ENCODE results near the gene TMEM117.

DNA sequence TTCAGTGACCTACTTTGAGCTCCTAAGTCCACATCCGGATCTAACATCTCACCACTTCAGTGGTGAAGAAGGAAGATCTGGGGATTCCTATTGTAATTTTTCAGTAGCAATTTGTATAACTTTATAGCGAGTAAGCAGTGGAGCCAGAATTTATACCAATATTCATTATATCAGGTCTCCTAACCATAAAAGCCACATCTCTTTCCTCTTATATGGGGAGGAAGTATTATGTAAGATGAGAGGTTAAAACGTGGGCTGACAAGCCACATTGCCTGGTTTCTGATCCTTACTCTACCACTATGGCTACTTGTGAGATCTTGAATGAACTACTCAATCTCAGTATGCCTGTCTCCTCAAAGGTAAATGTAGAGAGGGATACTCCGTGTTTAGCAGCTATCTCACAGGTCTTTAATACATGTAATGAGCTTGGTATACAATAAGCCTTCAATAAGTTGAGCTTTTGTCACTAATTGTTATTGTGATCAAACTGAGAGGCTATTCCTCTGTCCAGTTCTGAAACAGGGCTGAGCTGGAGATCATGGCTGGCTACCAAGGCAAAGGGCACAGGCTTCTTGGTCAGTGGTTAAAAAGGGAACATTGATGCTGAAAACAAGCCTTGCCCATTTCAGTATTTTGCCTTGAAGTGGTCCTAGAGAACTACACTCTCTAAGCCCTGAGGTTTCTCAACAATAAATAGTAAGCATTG, 3.3 kb upstream of the TMEM117 start:
- TF ChIP-seq, protein P1, sequence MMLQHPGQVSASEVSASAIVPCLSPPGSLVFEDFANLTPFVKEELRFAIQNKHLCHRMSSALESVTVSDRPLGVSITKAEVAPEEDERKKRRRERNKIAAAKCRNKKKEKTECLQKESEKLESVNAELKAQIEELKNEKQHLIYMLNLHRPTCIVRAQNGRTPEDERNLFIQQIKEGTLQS (IDR thresholded peaks at IDR 0.05; ENCODE audit: borderline replicate concordance, extremely low read depth, low read depth, low read length) = no peak
- TF ChIP-seq, protein P2, sequence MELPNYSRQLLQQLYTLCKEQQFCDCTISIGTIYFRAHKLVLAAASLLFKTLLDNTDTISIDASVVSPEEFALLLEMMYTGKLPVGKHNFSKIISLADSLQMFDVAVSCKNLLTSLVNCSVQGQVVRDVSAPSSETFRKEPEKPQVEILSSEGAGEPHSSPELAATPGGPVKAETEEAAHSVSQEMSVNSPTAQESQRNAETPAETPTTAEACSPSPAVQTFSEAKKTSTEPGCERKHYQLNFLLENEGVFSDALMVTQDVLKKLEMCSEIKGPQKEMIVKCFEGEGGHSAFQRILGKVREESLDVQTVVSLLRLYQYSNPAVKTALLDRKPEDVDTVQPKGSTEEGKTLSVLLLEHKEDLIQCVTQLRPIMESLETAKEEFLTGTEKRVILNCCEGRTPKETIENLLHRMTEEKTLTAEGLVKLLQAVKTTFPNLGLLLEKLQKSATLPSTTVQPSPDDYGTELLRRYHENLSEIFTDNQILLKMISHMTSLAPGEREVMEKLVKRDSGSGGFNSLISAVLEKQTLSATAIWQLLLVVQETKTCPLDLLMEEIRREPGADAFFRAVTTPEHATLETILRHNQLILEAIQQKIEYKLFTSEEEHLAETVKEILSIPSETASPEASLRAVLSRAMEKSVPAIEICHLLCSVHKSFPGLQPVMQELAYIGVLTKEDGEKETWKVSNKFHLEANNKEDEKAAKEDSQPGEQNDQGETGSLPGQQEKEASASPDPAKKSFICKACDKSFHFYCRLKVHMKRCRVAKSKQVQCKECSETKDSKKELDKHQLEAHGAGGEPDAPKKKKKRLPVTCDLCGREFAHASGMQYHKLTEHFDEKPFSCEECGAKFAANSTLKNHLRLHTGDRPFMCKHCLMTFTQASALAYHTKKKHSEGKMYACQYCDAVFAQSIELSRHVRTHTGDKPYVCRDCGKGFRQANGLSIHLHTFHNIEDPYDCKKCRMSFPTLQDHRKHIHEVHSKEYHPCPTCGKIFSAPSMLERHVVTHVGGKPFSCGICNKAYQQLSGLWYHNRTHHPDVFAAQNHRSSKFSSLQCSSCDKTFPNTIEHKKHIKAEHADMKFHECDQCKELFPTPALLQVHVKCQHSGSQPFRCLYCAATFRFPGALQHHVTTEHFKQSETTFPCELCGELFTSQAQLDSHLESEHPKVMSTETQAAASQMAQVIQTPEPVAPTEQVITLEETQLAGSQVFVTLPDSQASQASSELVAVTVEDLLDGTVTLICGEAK (IDR thresholded peaks at IDR 0.05; ENCODE audit: borderline replicate concordance) = no peak
- TF ChIP-seq, protein P3, sequence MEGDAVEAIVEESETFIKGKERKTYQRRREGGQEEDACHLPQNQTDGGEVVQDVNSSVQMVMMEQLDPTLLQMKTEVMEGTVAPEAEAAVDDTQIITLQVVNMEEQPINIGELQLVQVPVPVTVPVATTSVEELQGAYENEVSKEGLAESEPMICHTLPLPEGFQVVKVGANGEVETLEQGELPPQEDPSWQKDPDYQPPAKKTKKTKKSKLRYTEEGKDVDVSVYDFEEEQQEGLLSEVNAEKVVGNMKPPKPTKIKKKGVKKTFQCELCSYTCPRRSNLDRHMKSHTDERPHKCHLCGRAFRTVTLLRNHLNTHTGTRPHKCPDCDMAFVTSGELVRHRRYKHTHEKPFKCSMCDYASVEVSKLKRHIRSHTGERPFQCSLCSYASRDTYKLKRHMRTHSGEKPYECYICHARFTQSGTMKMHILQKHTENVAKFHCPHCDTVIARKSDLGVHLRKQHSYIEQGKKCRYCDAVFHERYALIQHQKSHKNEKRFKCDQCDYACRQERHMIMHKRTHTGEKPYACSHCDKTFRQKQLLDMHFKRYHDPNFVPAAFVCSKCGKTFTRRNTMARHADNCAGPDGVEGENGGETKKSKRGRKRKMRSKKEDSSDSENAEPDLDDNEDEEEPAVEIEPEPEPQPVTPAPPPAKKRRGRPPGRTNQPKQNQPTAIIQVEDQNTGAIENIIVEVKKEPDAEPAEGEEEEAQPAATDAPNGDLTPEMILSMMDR (IDR thresholded peaks at IDR 0.05 in 2 of 3, conservative IDR thresholded peaks at IDR 0.05 in 1 of 3; ENCODE audit: control insufficient read depth in 2 of 3, extremely low read depth in 1 of 3, insufficient read depth in 1 of 3, low read depth in 3 of 3, low read length in 3 of 3) = no peak
- TF ChIP-seq POLR2A (IDR thresholded peaks at IDR 0.05; ENCODE audit: low read depth, low read length) (no peak), ATF7 (IDR thresholded peaks at IDR 0.05; ENCODE audit: low read depth) (no peak), TAF1 (IDR thresholded peaks at IDR 0.05; ENCODE audit: borderline replicate concordance, low read depth, low read length) (no peak), CBX3 (IDR thresholded peaks at IDR 0.05; ENCODE audit: borderline replicate concordance, low read depth) (no peak), GABPA (IDR thresholded peaks at IDR 0.05; ENCODE audit: low read depth) (no peak), YY1 (IDR thresholded peaks at IDR 0.05; ENCODE audit: low read depth, low read length) (no peak), SMAD5 (IDR thresholded peaks at IDR 0.05; ENCODE audit: low read depth) (no peak), EP300 (IDR thresholded peaks at IDR 0.05; ENCODE audit: borderline replicate concordance in 1 of 2, control insufficient read depth in 1 of 2, low read depth in 2 of 2, low read length in 2 of 2) (no peak)
- TF ChIP-seq, protein P4, sequence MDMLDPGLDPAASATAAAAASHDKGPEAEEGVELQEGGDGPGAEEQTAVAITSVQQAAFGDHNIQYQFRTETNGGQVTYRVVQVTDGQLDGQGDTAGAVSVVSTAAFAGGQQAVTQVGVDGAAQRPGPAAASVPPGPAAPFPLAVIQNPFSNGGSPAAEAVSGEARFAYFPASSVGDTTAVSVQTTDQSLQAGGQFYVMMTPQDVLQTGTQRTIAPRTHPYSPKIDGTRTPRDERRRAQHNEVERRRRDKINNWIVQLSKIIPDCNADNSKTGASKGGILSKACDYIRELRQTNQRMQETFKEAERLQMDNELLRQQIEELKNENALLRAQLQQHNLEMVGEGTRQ (IDR thresholded peaks at IDR 0.05; ENCODE audit: borderline replicate concordance, low read depth, low read length) = no peak
